GM18907 (cell line): ENCODE data around the gene RASGEF1C.

Experiments
- ATAC-seq: cut with Tn5 transposase; IDR thresholded peaks from one replicate; pipeline ENCODE4 v1.9.1; 2021; ENCODE audit warnings: mild to moderate bottlenecking, moderate library complexity; ENCODE audit not compliant: unreplicated experiment

RASGEF1C gene

GRCh38 chr5:180209137-180209581, at the start of gene RASGEF1C:
Gene RASGEF1C (minus strand): TSS chr5:180209211. CDS start chr5:180138052, 71,159 bp downstream.
- peak; percentile 54 for ATAC-seq

GRCh38 chr5:180253036-180253824, 44.2 kb upstream of the RASGEF1C start:
- ATAC-seq = no peak

- ATAC-seq = no peak
These were observed 42.9 kb upstream of the RASGEF1C start for GRCh38 chr5:180251887-180252286.

DNA sequence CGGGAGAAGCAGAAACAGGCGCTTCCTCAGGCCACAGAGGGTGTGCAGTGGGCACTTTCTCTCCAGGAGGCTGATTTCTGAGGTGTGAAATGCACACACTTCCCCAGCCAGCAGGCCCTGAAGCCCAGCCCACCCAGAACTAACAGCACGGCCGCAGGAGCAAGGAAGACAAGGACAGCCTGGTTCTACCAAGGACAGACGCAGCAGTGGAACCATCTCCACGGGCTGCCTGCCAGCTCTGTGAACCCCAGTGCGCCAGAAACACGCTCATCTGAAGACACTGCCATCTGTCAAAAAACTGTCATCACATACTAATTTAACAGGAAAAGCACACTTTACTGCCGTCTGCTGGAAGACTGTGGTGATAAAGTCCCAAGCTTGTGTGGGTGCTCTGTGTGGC, 42.1 kb upstream of the RASGEF1C start:
- ATAC-seq = no peak

DNA sequence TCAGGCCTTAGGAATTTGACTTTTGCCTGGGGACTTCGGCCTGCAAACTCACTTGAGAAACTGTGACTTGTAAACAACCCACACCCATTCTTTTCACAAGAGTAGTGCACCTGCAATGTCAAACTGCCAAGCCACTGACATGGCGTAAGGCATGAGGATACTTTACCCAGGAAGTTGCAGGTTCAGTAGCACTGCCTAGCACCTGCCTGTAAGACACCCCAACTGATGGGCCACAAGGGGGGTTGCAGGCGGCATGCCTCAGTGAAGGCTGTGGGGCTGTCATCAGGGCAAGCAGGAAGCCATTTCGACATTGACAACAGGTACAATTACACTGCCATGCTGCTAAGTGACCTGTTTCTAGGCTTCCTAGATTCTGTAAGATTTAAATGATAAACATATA, 41.3 kb upstream of the RASGEF1C start:
- ATAC-seq = no peak

GRCh38 chr5:180241600-180241999, 32.6 kb upstream of the RASGEF1C start:
- no peak for ATAC-seq

DNA sequence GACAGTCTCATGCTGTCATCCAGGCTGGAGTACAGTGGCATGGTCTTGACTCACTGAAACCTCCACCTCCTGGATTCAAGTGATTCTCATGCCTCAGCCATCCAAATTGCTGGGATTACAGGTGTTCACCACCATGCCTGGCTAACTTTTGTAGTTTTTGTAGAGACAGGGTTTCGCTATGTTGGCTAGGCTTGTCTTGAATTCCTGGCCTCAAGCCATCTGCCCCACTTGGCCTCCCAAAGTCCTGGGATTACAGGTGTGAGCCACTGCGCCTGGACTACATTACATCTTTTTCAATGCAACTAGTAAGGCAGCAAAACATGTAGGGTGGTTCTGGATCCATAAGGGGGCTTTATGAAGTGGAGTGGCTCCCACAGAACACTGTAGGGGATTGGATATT, 29.6 kb upstream of the RASGEF1C start:
- ATAC-seq = no peak

GRCh38 chr5:180235846-180236245, 26.8 kb upstream of the RASGEF1C start:
- no peak for ATAC-seq

DNA sequence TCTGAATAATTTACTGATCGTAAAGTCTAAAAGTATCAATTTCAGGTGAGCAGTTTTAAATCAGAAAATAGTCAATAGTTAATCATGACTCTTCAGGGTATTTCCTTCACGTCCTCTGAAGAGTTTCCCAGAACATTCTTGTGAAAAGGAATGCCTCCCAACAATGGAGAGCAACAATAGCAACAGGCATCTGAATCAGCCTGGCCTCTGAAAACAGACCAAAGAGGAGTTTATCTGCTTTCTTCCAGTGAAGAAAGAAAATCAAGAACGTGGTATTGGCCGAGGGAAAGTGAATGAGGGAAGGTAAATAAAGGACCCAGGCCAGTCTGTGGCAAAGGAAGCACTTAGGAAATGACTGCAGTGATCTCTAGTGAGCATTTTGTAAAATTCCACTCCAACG, 26.1 kb upstream of the RASGEF1C start:
- no peak for ATAC-seq

DNA sequence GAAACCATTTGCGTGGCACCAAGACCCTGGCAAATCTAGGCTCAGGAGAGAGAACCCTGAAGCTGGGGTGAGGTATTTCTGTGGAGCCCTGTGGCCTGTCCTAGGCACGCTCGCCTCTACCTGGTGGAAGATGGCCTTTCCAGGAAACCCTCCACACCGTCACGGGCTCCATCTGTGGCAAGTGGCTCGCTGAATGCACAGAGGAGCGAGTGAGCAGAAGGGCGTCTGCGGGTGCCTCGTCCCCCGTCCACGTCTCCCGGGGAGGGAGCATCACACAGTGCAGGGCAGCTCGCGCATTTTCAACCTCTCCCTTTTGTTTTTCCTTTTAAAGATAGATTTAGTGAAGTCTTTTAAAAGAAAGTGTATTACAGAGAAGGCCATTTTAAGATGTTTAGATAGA, 25.3 kb upstream of the RASGEF1C start:
- ATAC-seq = no peak

DNA sequence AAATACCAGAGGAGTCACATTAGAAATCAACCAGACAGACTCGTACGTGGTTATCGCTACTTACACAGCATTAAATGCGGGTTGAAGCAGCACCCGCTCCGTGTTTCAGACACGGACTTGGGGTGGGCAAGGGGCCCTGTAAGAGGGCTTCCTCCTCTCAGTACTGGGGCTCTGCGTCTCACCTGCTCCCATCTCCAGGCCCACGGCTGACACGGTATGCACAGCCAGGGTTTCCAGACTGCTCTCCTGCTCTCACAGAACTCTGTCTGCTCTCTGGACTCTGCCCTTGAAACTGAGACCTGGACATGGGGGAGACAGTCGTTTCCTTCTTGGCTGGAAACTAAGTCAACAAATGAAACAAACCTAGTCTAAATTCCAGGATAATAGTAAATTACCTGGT, 24.7 kb upstream of the RASGEF1C start:
- no peak for ATAC-seq

- no peak for ATAC-seq
These were observed 21.0 kb upstream of the RASGEF1C start for GRCh38 chr5:180230017-180230416.

DNA sequence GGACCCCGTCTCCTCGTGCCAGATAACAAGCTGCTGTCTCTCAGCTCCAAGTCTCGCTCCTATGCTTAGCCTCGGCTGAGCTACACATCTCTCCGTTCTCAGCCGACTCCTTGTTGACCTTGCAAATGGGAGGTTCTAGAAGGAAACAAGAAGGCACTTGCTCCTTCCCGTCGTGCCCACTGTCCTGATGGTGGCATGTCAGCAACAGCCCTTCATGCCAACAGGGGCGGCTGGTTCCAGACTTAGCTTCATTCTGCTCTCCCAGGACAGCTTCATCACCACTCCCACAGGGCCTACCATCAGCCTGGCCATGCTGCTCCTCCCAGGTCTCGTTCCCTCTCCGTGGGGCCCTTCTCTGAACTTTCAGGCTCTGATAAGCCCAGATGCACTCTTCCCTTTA, 13.0 kb upstream of the RASGEF1C start:
- ATAC-seq = no peak

GRCh38 chr5:180217797-180218196, 8.8 kb upstream of the RASGEF1C start:
- no peak for ATAC-seq

- no peak for ATAC-seq
These were observed 7.7 kb upstream of the RASGEF1C start for GRCh38 chr5:180216646-180217171.

- no peak for ATAC-seq
These were observed 7.0 kb upstream of the RASGEF1C start for GRCh38 chr5:180215783-180216630.

DNA sequence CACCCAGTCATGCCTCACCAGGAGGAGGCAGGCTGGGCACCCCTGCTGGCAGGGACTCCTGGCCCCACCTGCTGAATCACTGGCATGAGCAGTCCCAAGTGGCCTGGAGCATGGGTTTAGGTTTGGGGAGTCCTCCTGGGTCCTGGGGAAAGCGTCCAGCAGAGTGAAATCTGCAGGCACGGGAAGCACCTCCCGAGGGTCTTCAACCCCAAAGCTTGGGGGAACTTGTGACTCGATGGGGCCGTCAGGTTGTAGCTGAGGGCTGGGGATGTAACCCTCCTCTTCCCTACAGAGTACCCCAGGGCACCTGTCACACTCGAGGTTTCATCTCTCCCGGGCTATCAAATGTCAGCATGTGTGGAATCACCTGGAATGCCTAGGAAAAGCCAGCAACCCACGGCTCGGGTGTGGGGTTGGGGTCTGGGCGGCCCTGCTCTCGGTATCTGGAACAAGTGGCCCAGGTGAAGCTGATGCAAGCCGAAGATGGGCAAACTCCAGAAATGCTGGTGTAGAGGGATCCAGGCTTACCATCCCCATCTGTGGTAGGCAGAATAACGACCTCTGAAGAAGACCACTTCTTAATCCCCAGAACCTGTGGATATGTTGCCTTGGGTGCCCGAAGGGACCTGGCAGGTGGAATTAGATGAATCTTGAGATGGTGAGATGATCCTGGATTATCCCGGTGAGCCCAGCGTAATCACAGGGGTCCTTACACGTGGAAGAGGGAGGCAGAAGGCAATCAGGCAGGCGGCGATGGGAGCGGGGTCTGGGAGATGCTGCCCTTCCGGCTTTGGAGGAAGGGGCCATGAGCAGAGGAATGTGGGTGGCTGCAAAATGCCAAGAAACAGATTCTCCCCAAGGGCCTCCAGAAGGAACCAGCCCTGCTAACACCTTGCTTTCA, 6.1 kb upstream of the RASGEF1C start:
- ATAC-seq = no peak

DNA sequence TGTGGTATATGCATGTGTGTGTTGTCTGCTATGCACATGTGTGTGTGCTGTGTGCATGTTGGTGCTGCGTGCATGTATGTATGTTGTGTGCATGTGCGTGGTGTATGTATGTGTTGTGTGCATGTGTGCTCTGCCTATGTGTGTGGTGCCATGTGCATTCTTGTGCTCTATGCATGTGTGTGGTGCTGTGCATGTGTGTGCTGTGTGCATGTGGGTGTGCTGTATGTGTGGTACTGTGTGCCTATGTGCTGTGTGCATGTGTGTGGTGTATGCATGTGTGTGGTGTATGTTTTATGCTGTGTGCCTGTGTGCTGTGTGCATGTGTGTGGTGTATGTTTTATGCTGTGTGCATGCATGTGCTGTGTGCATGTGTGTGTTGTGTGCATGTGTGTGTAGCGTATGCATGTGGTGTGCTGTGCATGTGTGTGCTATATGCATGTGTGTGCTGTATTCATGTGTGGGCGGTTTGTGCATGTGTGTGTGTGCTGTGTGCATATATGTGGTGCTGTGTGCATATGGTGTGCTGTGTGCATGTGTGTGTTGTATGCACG, 4.7 kb upstream of the RASGEF1C start:
- ATAC-seq = no peak

DNA sequence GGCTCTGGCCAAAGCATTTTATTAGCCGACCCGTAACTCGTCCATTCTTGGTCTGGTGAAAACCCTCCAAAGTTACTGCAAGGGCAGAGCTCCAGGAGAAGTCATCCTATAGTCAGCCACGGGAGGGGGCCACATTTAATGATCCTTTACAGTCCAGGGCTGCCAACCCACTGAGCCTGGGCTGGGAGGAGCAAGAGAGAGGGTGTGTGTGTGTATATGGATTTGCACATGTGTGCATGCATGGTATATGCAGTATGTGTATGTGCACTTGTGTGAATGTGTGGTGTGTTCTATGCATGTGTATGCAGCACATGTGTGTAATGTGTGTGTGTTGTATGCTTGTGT, 4.2 kb upstream of the RASGEF1C start:
- no peak for ATAC-seq
